HepG2 (cell line): ENCODE measurements around the gene ACSM5. TPM values are rescaled to one million over a fixed set of nuclear protein-coding genes. Genes with fewer than 3 reads are reported as not detected.

Source experiments
- ARID2 ChIP-seq: sonication (generic); formaldehyde crosslinking; IDR thresholded peaks from 2 replicates; pipeline ENCODE4 v1.8.1; 2022; ENCODE audit warnings: mild to moderate bottlenecking, missing genetic modification reagents, borderline replicate concordance
- DMAP1 ChIP-seq: IDR thresholded peaks from 2 replicates; pipeline ENCODE4 v1.6.1; 2016
- ERF ChIP-seq: IDR thresholded peaks from 2 replicates; pipeline ENCODE4 v1.6.1; 2018; ENCODE audit warnings: missing biosample characterization, missing genetic modification reagents
- FOSL2 ChIP-seq: sonication (generic); formaldehyde crosslinking; IDR thresholded peaks from 2 replicates; pipeline ENCODE4 v1.4.0; 2020; ENCODE audit warnings: missing genetic modification reagents
- KDM4B ChIP-seq: sonication (generic); formaldehyde crosslinking; IDR thresholded peaks from 2 replicates; pipeline ENCODE4 v1.4.0; 2020; ENCODE audit warnings: missing genetic modification reagents
- NR2F1 ChIP-seq, 2 experiments: fragments of 450-650 bp in 1 of 2; formaldehyde crosslinking in 1 of 2; IDR thresholded peaks; 2 replicates each; pipeline versions ENCODE4 v1.5.0 to v1.6.1; 2016 to 2020; ENCODE audit warnings: mild to moderate bottlenecking in 1 of 2, missing compliant biosample characterization in 1 of 2, missing genetic modification reagents in 1 of 2, moderate library complexity in 1 of 2
- PCBP2 ChIP-seq: fragments of 200-400 bp; formaldehyde crosslinking; optimal IDR thresholded peaks from 2 replicates; pipeline ENCODE3; 2018; ENCODE audit warnings: low read length, low read depth; ENCODE audit not compliant: poor library complexity, severe bottlenecking
- PHB2 ChIP-seq: fragments of 450-650 bp; IDR thresholded peaks from 2 replicates; pipeline ENCODE4 v1.6.1; 2018; ENCODE audit not compliant: partially characterized antibody
- SIN3A ChIP-seq: IDR thresholded peaks from 2 replicates; pipeline ENCODE4 v1.6.1; 2011; ENCODE audit warnings: low read depth, mild to moderate bottlenecking, control low read depth, low read length, borderline replicate concordance
- SMAD3 ChIP-seq: sonication (generic); formaldehyde crosslinking; IDR thresholded peaks from 2 replicates; pipeline ENCODE4 v1.4.0; 2020; ENCODE audit warnings: missing genetic modification reagents
- SMYD3 ChIP-seq: sonication (generic); formaldehyde crosslinking; IDR thresholded peaks from 2 replicates; pipeline ENCODE4 v1.8.1; 2023; ENCODE audit warnings: mild to moderate bottlenecking, missing genetic modification reagents
- SRSF9 ChIP-seq: fragments of 200-400 bp; formaldehyde crosslinking; IDR thresholded peaks from 2 replicates; pipeline ENCODE4 v1.6.1; 2018; ENCODE audit warnings: borderline replicate concordance, mild to moderate bottlenecking, low read depth, low read length; ENCODE audit not compliant: insufficient read depth, poor library complexity, severe bottlenecking
- TARDBP ChIP-seq: sonication (generic); formaldehyde crosslinking; IDR thresholded peaks from 2 replicates; pipeline ENCODE4 v1.8.0; 2022; ENCODE audit warnings: mild to moderate bottlenecking, missing genetic modification reagents
- THYN1 ChIP-seq: sonication (generic); formaldehyde crosslinking; IDR thresholded peaks from 2 replicates; pipeline ENCODE4 v1.8.1; 2023; ENCODE audit warnings: low read depth, mild to moderate bottlenecking, moderate library complexity, missing genetic modification reagents, borderline replicate concordance
- ZNF101 ChIP-seq: sonication (generic); formaldehyde crosslinking; IDR thresholded peaks from 2 replicates; pipeline ENCODE4 v1.4.0; 2020; ENCODE audit warnings: mild to moderate bottlenecking, low read depth, missing genetic modification reagents, borderline replicate concordance
- ZNF121 ChIP-seq: sonication (generic); formaldehyde crosslinking; IDR thresholded peaks from 2 replicates; pipeline ENCODE4 v1.5.0; 2020; ENCODE audit warnings: mild to moderate bottlenecking, missing genetic modification reagents
- ZNF607 ChIP-seq: sonication (generic); formaldehyde crosslinking; IDR thresholded peaks from 2 replicates; pipeline ENCODE4 v1.5.1; 2020; ENCODE audit warnings: missing genetic modification reagents, mild to moderate bottlenecking, borderline replicate concordance
- ZNF619 ChIP-seq: sonication (generic); formaldehyde crosslinking; IDR thresholded peaks from 2 replicates; pipeline ENCODE4 v1.4.0; 2020; ENCODE audit warnings: mild to moderate bottlenecking, missing genetic modification reagents
- polyA plus RNA-seq, 8 experiments: library from polyadenylated mRNA; depleted of rRNA in 3 of 8; stranded (reverse) in 7 of 8; unstranded in 1 of 8; fragments of >200 nt; fragmentation: Illumina TruSeq in 4 of 8; extraction: Trizol in 4 of 8; gene quantifications; 2 replicates each; pipeline versions ENCODE4 v1.2.1 to v1.2.3, GENCODE V29; 2011 to 2016; ENCODE audit warnings: low read depth in 4 of 8, missing spikeins in 1 of 8, mixed read lengths in 1 of 8; ENCODE audit not compliant: insufficient read depth in 1 of 8
- total RNA-seq, 5 experiments: library from RNA; depleted of rRNA; stranded (reverse); fragments of >200 nt; fragmentation: Illumina TruSeq; extraction: Trizol; gene quantifications; 2 replicates each; pipeline ENCODE4 v1.2.3, GENCODE V29; 2016; ENCODE audit warnings: low read depth in 1 of 5
- TF ChIP-seq, protein P1 (sequence below): sonication (generic); formaldehyde crosslinking; IDR thresholded peaks from 2 replicates; pipeline ENCODE4 v1.8.1; 2022; ENCODE audit warnings: low read depth, mild to moderate bottlenecking, missing genetic modification reagents
- TF ChIP-seq, protein P2 (sequence below): IDR thresholded peaks from 2 replicates; pipeline ENCODE4 v1.6.1; 2016; ENCODE audit warnings: missing compliant biosample characterization, missing genetic modification reagents, borderline replicate concordance
- TF ChIP-seq, protein P3 (sequence below): sonication (generic); formaldehyde crosslinking; conservative IDR thresholded peaks from 2 replicates; pipeline ENCODE4 v1.8.0; 2022; ENCODE audit warnings: missing genetic modification reagents
- TF ChIP-seq, protein P4 (sequence below): IDR thresholded peaks from 2 replicates; pipeline ENCODE4 v1.6.1; 2016

ACSM5 gene
- total and polyA plus RNA-seq, 2 of the 13 experiments (the other 11 are each of a cell fraction or from before 2014, with no cell fraction given) = 9.1 to 15.0 TPM

DNA sequence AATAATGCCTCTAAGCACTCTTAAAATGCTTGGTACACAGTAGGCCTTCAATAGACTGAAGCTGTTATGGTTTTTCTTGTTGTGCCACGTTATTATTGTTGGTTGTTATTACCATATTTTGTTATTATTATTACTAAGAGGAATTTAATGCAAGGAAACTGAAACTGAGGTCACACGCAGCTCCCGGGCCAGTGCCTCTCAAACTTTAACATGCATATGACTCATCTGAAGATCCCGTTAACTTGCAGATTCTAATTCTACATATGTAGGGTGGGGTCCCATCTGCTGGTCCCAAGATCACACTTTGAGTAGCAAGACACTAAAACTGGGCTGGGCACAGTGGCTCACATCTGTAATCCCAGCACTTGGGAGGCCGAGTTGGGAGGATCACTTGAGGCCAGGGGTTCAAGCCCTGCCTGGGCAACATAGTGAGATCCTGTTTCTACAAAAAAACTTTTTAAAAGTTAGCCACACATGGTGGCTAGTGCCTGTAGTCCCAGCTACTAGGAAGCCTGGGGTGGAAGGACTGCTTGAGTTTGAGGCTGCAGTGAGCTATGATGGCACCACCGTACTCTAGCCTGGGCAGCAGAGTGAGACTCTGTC lies 888 bp downstream of the ACSM5 start (continued):
- TF ChIP-seq NR2F1 (CRISPR knock-in tag; IDR thresholded peaks at IDR 0.05) = no peak
- TF ChIP-seq, protein P1, sequence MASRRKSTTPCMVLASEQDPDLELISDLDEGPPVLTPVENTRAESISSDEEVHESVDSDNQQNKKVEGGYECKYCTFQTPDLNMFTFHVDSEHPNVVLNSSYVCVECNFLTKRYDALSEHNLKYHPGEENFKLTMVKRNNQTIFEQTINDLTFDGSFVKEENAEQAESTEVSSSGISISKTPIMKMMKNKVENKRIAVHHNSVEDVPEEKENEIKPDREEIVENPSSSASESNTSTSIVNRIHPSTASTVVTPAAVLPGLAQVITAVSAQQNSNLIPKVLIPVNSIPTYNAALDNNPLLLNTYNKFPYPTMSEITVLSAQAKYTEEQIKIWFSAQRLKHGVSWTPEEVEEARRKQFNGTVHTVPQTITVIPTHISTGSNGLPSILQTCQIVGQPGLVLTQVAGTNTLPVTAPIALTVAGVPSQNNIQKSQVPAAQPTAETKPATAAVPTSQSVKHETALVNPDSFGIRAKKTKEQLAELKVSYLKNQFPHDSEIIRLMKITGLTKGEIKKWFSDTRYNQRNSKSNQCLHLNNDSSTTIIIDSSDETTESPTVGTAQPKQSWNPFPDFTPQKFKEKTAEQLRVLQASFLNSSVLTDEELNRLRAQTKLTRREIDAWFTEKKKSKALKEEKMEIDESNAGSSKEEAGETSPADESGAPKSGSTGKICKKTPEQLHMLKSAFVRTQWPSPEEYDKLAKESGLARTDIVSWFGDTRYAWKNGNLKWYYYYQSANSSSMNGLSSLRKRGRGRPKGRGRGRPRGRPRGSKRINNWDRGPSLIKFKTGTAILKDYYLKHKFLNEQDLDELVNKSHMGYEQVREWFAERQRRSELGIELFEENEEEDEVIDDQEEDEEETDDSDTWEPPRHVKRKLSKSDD (CRISPR knock-in tag) = no peak
- TF ChIP-seq THYN1 = 0 out of 2 replicates have a peak, but pooled peaks have one; percentile 44
- TF ChIP-seq, protein P2, sequence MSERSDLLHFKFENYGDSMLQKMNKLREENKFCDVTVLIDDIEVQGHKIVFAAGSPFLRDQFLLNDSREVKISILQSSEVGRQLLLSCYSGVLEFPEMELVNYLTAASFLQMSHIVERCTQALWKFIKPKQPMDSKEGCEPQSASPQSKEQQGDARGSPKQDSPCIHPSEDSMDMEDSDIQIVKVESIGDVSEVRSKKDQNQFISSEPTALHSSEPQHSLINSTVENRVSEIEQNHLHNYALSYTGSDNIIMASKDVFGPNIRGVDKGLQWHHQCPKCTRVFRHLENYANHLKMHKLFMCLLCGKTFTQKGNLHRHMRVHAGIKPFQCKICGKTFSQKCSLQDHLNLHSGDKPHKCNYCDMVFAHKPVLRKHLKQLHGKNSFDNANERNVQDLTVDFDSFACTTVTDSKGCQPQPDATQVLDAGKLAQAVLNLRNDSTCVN (CRISPR knock-in tag) = 0 out of 2 replicates have a peak, but pooled peaks have one; percentile 17
- TF ChIP-seq SRSF9 = no peak
- TF ChIP-seq ZNF101 (CRISPR knock-in tag) = no peak
- TF ChIP-seq, protein P3, sequence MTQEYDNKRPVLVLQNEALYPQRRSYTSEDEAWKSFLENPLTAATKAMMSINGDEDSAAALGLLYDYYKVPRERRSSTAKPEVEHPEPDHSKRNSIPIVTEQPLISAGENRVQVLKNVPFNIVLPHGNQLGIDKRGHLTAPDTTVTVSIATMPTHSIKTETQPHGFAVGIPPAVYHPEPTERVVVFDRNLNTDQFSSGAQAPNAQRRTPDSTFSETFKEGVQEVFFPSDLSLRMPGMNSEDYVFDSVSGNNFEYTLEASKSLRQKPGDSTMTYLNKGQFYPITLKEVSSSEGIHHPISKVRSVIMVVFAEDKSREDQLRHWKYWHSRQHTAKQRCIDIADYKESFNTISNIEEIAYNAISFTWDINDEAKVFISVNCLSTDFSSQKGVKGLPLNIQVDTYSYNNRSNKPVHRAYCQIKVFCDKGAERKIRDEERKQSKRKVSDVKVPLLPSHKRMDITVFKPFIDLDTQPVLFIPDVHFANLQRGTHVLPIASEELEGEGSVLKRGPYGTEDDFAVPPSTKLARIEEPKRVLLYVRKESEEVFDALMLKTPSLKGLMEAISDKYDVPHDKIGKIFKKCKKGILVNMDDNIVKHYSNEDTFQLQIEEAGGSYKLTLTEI (CRISPR knock-in tag) = no peak
- no peak for TF ChIP-seq SIN3A
- 0 out of 2 replicates have a peak, but pooled peaks have one; percentile 33 for TF ChIP-seq TARDBP (CRISPR knock-in tag)
- TF ChIP-seq ZNF619 (CRISPR knock-in tag) = no peak
- TF ChIP-seq FOSL2 = peak; percentile 16; the same call in 1 of the 2 replicates
- no peak for TF ChIP-seq PCBP2
- TF ChIP-seq ZNF121 (CRISPR knock-in tag) = peak; percentile 88
- no peak for TF ChIP-seq PHB2
- TF ChIP-seq ARID2 (CRISPR knock-in tag) = no peak
- no peak for TF ChIP-seq SMAD3 (CRISPR knock-in tag)
- TF ChIP-seq, protein P4, sequence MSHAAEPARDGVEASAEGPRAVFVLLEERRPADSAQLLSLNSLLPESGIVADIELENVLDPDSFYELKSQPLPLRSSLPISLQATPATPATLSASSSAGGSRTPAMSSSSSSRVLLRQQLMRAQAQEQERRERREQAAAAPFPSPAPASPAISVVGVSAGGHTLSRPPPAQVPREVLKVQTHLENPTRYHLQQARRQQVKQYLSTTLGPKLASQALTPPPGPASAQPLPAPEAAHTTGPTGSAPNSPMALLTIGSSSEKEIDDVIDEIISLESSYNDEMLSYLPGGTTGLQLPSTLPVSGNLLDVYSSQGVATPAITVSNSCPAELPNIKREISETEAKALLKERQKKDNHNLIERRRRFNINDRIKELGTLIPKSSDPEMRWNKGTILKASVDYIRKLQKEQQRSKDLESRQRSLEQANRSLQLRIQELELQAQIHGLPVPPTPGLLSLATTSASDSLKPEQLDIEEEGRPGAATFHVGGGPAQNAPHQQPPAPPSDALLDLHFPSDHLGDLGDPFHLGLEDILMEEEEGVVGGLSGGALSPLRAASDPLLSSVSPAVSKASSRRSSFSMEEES (CRISPR knock-in tag) = no peak
- no peak for TF ChIP-seq DMAP1 (CRISPR knock-in tag)
- no peak for TF ChIP-seq KDM4B (CRISPR knock-in tag)
- no peak for TF ChIP-seq ERF
- no peak for TF ChIP-seq ZNF607
- peak; percentile 74; the same call in 1 of the 2 replicates for TF ChIP-seq SMYD3
